Measurements from ENCODE around the gene ARFGAP3.

ARFGAP3 gene

DNA sequence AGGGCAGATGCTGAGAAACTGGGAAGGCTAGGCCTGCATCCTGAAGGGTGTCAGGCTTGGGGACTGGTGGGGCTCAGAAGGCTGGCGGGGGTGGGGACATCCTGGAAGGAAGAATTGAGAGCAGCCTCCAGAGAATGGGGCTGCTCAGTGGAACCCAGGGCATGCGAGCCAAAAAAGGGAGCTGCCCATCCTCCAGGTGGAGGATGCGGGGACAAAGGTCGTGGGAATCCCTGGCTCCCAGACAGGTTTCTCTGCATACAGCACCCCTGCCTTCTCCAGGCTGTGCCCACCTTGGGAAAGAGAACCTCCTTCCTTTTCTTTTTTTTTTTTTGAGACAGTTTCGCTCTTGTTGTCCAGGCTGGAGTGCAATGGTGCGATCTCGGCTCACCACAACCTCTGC is 40.9 kb upstream of the ARFGAP3 start:
- TF ChIP-seq ZNF654 (tag by site-specific recombination; IDR thresholded peaks at IDR 0.05; ENCODE audit: low read depth) = no peak
- TF ChIP-seq ZNF37A (tag by site-specific recombination; IDR thresholded peaks at IDR 0.05) = no peak
- TF ChIP-seq, protein P1, sequence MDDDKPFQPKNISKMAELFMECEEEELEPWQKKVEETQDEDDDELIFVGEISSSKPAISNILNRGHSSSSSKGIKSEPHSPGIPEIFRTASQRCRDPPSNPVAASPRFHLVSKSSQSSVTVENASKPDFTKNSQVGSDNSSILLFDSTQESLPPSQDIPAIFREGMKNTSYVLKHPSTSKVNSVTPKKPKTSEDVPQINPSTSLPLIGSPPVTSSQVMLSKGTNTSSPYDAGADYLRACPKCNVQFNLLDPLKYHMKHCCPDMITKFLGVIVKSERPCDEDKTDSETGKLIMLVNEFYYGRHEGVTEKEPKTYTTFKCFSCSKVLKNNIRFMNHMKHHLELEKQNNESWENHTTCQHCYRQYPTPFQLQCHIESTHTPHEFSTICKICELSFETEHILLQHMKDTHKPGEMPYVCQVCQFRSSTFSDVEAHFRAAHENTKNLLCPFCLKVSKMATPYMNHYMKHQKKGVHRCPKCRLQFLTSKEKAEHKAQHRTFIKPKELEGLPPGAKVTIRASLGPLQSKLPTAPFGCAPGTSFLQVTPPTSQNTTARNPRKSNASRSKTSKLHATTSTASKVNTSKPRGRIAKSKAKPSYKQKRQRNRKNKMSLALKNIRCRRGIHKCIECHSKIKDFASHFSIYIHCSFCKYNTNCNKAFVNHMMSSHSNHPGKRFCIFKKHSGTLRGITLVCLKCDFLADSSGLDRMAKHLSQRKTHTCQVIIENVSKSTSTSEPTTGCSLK (tag by site-specific recombination; IDR thresholded peaks at IDR 0.05) = no peak
- TF ChIP-seq ZNF626 (tag by site-specific recombination; IDR thresholded peaks at IDR 0.05) = no peak
- TF ChIP-seq ZNF777 (tag by site-specific recombination; IDR thresholded peaks at IDR 0.05; ENCODE audit: borderline replicate concordance) = no peak
- TF ChIP-seq ZFHX2 (tag by site-specific recombination; conservative IDR thresholded peaks at IDR 0.05) = no peak
- no peak for TF ChIP-seq ZNF558 (tag by site-specific recombination; IDR thresholded peaks at IDR 0.05)
- TF ChIP-seq ZNF600 (tag by site-specific recombination; IDR thresholded peaks at IDR 0.05) = no peak
- TF ChIP-seq, protein P2, sequence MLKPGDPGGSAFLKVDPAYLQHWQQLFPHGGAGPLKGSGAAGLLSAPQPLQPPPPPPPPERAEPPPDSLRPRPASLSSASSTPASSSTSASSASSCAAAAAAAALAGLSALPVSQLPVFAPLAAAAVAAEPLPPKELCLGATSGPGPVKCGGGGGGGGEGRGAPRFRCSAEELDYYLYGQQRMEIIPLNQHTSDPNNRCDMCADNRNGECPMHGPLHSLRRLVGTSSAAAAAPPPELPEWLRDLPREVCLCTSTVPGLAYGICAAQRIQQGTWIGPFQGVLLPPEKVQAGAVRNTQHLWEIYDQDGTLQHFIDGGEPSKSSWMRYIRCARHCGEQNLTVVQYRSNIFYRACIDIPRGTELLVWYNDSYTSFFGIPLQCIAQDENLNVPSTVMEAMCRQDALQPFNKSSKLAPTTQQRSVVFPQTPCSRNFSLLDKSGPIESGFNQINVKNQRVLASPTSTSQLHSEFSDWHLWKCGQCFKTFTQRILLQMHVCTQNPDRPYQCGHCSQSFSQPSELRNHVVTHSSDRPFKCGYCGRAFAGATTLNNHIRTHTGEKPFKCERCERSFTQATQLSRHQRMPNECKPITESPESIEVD (tag by site-specific recombination; IDR thresholded peaks at IDR 0.05) = no peak
- no peak for TF ChIP-seq ZNF549 (tag by site-specific recombination; IDR thresholded peaks at IDR 0.05)
- TF ChIP-seq ZNF311 (tag by site-specific recombination; IDR thresholded peaks at IDR 0.05; ENCODE audit: borderline replicate concordance) = no peak
- no peak for TF ChIP-seq ZNF521 (tag by site-specific recombination; IDR thresholded peaks at IDR 0.05)
- TF ChIP-seq ZNF266 (tag by site-specific recombination; IDR thresholded peaks at IDR 0.05; ENCODE audit: low read depth) = no peak
- ChIA-PET CTCF (interaction anchor here (0.7 kb wide), 1 partner anchor 136 kb away, joined by 3 read pairs; no protein-coding TSS in a partner anchor), POLR2A (no interaction called here)
- Histone ChIP-seq H3K27ac (ENCODE audit: extremely low read depth, low read depth, low read length) (no peak overlapping the region), H3K36me3 (ENCODE audit: control insufficient read depth in 2 of 2, insufficient read depth in 1 of 2, low read length in 2 of 2) (peaks cover 0 to 12% of the 10 kb centered on the region in 2 experiments; a peak in 1 of 3 replicates), H3K9me3 (ENCODE audit: control insufficient read depth, insufficient read depth, low read depth, low read length) (no peaks in the 10 kb centered on the region), H3K4me3 (ENCODE audit: low read depth, low read length) (no peak overlapping the region), H3K4me1 (ENCODE audit: control insufficient read depth, insufficient read depth, low read length) (no peaks in the 10 kb centered on the region)

DNA sequence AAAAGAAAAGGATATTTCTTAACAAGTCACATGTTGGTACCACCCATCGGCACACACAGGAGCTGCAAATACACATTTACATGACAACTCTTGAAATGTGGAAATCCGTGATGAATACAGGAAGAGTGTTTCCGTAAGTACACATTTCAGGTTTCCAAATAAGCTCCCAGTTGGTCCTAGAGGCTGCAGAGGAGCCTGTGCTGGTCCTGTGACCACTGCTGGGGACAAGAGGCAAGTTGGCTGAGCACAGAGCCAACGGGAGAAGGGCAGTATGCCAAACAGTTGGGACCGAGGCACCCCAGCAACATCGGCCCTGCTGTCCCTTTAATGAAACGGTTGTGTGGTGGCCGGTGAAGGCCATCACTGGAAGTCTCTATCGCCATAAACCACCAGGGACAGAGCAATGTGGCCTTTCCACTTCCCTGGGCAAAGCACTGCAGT is 38.5 kb upstream of the ARFGAP3 start:
- ChIA-PET POLR2A (no interaction called here), CTCF (interaction anchor here (1.0 kb wide), 1 partner anchor 114 kb away, joined by 3 read pairs; no protein-coding TSS in a partner anchor)
- Histone ChIP-seq H3K9me3 (ENCODE audit: control insufficient read depth, insufficient read depth, low read depth, low read length) (no peaks in the 10 kb centered on the region), H3K27ac (ENCODE audit: extremely low read depth, low read depth, low read length) (no peak overlapping the region), H3K4me3 (ENCODE audit: low read depth, low read length) (no peak overlapping the region), H3K36me3 (ENCODE audit: control insufficient read depth in 2 of 2, insufficient read depth in 1 of 2, low read length in 2 of 2) (peaks cover 0 to 24% of the 10 kb centered on the region in 2 experiments; a peak in 1 of 3 replicates), H3K4me1 (ENCODE audit: control insufficient read depth, insufficient read depth, low read length) (no peaks in the 10 kb centered on the region)
- no peak for TF ChIP-seq ZEB2 (tag by site-specific recombination; IDR thresholded peaks at IDR 0.05)
- TF ChIP-seq ZNF426 (tag by site-specific recombination; IDR thresholded peaks at IDR 0.05) = no peak
- TF ChIP-seq ZNF302 (tag by site-specific recombination; IDR thresholded peaks at IDR 0.05; ENCODE audit: low read depth) = no peak
- TF ChIP-seq ZFP3 (tag by site-specific recombination; IDR thresholded peaks at IDR 0.05; ENCODE audit: low read depth) = no peak
- TF ChIP-seq ZNF623 (tag by site-specific recombination; IDR thresholded peaks at IDR 0.05) = no peak
- TF ChIP-seq KLF1 (tag by site-specific recombination; IDR thresholded peaks at IDR 0.05) = no peak
- no peak for TF ChIP-seq ZNF48 (tag by site-specific recombination; IDR thresholded peaks at IDR 0.05)
- no peak for TF ChIP-seq ZNF354C (tag by site-specific recombination; IDR thresholded peaks at IDR 0.05; ENCODE audit: borderline replicate concordance, low read depth)
- TF ChIP-seq, protein P1 (tag by site-specific recombination; IDR thresholded peaks at IDR 0.05) = no peak
- TF ChIP-seq ZNF514 (tag by site-specific recombination; IDR thresholded peaks at IDR 0.05) = no peak
- no peak for TF ChIP-seq ZNF624 (tag by site-specific recombination; IDR thresholded peaks at IDR 0.05)
- no peak for TF ChIP-seq ZNF530 (tag by site-specific recombination; IDR thresholded peaks at IDR 0.05; ENCODE audit: low read depth)
